ENCODE results near the gene SUPT16H.
"Not testable (repeated sequence)": the region's sequence is repeated elsewhere in the genome, so short reads cannot be mapped to it uniquely, and the experiment has no call there.

GRCh38 chr14:21372814-21373213, 11.0 kb downstream of the SUPT16H start:
- not testable (repeated sequence) for TF ChIP-seq YY1 (IDR thresholded peaks at IDR 0.05; ENCODE audit: insufficient read depth, insufficient read length); SUZ12 (IDR thresholded peaks at IDR 0.05; ENCODE audit: extremely low read depth, insufficient read depth, insufficient read length)
